Astrocyte of the cerebellum (primary cell): Measurements from ENCODE around the gene NBEAL2.
"Not testable (repeated sequence)": the region's sequence is repeated elsewhere in the genome, so short reads cannot be mapped to it uniquely, and the experiment has no call there.

Experiments
- DNase-seq: peaks from one replicate; pipeline ENCODE4 v3.0.0-alpha.2; 2011; ENCODE audit warnings: low read depth
- H3K4me3 ChIP-seq: 2 replicates; pipeline ENCODE4 v1.5.1; 2011; ENCODE audit warnings: mild to moderate bottlenecking, low read depth, low read length, moderate library complexity
- in situ Hi-C: cut with HindIII; loops from 2 replicates; pipeline ENCODE4 v1.10.0; 2017; ENCODE audit warnings: low sequenced_read_pairs
- TF ChIP-seq, protein P1 (sequence below): IDR thresholded peaks from 2 replicates; pipeline ENCODE4 v1.5.1; 2012; ENCODE audit warnings: low read length, low read depth, moderate library complexity, mild to moderate bottlenecking; ENCODE audit errors: missing control alignments

The NBEAL2 gene

DNA sequence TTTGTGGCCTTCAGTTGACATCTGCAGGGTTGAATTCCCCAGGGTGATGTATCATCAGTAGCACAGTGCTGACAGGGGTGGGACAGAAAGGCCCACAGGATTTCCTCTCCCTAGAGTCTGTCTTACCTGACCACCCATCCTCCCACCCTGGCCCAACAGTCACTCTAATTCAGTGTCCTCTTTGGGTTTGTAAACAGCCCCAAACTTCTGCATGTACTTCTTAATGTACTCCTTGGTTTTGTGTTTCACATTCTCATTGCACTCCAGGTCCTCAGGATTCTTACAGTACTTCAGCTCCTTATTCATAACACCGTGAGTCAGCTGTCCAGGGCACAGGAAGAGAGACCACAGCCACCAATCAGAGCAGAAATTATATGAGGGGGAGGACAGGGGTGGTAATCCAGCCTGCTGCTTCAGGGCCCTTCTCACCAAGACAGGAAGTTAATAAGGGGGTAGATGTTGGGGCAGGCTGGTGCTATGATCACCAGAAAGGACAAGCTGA lies 37.5 kb downstream of the NBEAL2 start:
- TF ChIP-seq, protein P1, sequence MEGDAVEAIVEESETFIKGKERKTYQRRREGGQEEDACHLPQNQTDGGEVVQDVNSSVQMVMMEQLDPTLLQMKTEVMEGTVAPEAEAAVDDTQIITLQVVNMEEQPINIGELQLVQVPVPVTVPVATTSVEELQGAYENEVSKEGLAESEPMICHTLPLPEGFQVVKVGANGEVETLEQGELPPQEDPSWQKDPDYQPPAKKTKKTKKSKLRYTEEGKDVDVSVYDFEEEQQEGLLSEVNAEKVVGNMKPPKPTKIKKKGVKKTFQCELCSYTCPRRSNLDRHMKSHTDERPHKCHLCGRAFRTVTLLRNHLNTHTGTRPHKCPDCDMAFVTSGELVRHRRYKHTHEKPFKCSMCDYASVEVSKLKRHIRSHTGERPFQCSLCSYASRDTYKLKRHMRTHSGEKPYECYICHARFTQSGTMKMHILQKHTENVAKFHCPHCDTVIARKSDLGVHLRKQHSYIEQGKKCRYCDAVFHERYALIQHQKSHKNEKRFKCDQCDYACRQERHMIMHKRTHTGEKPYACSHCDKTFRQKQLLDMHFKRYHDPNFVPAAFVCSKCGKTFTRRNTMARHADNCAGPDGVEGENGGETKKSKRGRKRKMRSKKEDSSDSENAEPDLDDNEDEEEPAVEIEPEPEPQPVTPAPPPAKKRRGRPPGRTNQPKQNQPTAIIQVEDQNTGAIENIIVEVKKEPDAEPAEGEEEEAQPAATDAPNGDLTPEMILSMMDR: no peak
- DNase-seq: peak; percentile 60
- H3K4me3 ChIP-seq: no peak overlapping the region
- in situ Hi-C loops: no loop called here

DNA sequence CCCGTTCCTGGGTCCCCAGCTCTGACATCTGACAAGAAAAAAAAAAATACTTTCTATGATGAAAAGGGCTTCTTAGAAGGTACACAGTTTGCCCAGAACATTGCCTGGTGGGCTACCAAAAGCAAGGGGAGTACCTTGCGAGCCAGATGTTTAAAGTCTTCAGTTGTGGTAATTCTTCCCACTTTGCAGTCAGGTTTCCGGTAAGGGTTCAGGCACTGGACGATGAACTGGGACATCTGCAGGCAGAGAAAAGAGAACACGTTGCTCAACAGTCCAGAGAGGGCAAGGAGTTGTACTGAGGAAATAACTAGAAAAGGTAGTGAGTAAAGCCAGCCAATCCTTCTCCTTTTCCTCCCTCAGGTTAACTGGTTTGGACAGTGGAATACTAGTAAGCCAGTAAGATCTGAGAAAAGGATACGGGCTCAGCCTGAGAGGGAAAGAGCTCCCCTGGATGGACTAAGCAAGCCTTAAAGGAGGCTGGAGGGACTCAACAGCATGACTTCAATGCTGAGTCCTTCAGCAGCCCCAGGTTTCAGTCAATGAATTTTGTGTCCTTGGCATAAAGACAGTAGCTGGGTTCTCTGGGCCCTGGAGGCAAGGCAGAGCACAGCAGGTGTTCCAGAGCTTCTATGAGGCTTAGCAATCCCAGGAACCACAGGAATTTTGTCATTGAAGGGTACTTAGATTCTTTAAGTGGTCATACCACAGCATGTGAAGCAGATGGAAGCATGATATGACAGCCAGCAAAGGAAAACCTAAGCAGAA lies 38.2 kb downstream of the NBEAL2 start:
- TF ChIP-seq, protein P1: no peak
- in situ Hi-C loops: no loop called here
- H3K4me3 ChIP-seq: no peak overlapping the region
- DNase-seq: peak; percentile 81

DNA sequence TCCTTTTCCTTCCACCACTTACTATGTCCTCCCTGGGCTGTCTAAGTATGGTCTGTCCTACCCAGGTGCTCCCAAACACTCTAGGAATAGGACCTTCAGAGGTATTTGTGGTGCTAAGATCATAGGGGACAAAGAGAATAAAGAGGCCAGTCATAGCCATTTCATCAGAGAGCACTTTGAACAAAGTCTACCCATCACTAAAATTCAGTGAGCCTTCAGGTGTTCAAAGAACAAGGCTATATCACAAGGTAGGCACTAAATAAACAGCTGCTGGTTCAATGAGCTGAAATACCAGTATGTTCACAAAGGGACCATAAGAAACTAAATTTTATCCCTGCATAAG lies 38.8 kb downstream of the NBEAL2 start:
- H3K4me3 ChIP-seq: no peak overlapping the region
- in situ Hi-C loops: no loop called here
- TF ChIP-seq, protein P1: no peak
- DNase-seq: no peak

DNA sequence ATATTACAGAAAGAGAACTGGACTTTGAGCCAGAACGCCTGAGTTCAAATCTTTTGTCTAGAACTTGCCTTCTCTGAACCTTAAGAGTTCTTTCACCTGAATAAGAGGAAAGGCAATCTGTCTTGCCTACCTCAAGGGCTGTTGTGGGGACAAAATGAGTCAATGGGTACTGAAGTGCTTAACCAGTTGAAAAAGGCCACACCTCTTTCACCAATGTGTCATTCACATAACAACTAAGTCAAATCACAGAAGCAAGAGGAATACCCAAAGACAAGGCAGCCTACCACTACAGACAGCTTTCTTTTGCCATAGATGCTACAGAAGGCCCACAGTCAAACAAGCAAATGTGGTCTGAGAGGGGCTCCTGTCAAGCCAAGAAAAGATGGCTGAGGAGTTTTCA lies 39.7 kb downstream of the NBEAL2 start:
- DNase-seq: no peak
- TF ChIP-seq, protein P1: no peak
- no peak overlapping the region for H3K4me3 ChIP-seq
- in situ Hi-C loops: no loop called here

DNA sequence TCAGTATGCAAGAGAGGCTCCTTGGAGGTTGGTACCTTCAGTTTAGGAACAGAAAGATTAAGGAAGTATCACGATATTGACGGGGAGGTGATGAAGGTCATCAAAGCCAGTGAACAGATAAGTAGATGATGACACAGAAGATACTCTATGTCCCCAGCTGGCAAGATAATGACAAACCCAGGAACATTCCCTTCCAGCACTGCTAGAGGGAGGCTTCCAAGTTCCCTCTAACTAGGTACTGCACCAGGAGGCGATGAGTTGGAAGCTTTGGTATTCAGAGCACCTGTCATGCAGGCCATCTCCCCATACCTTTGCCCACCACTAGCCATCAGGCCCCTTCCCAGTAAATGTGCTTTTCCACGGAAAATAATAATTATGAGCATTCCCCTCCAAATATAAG lies 40.8 kb downstream of the NBEAL2 start:
- in situ Hi-C loops: no loop called here
- TF ChIP-seq, protein P1: no peak
- no peak overlapping the region for H3K4me3 ChIP-seq
- DNase-seq: no peak

DNA sequence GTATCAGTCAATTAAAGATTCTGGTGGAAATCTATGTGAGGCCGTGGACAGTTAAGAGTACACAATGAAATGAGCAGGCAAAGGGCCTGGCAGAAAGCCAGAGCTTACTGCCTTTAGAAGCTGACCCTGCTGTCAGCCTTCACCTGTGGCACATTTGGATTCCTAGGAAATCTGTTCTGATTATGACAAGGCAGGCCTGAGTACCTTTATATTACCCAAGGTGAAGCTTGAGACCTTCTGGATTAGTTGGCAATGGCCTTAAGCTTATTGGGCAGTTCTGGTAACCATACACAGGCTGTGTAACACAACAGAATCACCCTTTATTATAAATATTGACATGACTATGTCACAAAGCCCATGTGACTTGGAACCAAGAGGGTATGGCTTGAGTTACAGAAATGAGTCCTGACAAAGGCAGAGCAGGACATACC lies 43.2 kb downstream of the NBEAL2 start:
- TF ChIP-seq, protein P1: no peak
- in situ Hi-C loops: no loop called here
- no peak for DNase-seq
- H3K4me3 ChIP-seq: no peak overlapping the region

DNA sequence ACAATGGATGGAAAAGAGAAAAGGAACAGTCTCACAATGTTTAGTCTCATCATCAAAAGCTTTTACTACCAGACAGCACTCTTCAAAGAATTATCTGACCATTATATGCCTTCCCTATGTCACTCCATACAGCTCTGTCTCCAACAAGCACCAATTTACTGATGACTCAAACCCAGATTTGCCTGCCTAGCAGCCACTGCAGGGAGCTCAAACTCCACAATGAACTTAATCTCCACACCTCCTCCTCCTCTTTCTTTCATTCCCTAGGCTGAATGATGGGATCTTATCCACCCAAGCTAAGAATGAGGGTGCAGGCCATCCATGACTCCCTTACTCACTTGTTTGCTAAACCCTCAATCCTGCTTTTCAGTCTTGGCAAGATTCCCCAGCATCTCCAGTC lies 45.5 kb downstream of the NBEAL2 start:
- no peak for DNase-seq

DNA sequence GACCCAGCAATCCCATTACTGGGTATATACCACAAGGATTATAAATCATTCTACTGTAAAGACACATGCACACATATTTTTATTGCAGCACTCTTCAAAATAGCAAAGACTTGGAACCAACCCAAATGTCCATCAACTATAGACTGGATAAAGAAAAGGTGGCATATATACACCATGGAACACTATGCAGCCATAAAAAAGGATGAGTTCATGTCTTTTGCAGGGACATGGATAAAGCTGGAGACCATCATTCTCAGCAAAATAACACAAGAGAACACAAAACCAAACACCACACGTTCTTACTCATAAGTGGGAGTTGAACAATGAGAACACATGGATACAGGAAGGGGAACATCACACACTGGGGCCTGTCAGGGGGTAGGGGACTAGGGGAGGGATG lies 47.0 kb downstream of the NBEAL2 start:
- in situ Hi-C loops: loop anchor here (25.0 kb wide), 1 partner anchor 286 kb away; no protein-coding TSS in a partner anchor
- DNase-seq, H3K4me3 ChIP-seq: not testable (repeated sequence)

More for the DNA sequence above, 45.5 kb downstream of the NBEAL2 start:
- in situ Hi-C loops: loop anchor here (25.0 kb wide), 1 partner anchor 287 kb away; no protein-coding TSS in a partner anchor
- no peak overlapping the region for H3K4me3 ChIP-seq
- TF ChIP-seq, protein P1: no peak
